ENCODE data around the gene ZSWIM2. TPM values are rescaled to one million over a fixed set of nuclear protein-coding genes. Genes with fewer than 3 reads are reported as not detected.

Gene ZSWIM2
- total RNA-seq, 6 experiments from 2014 or later = 0.10 TPM; not detected in 5

DNA sequence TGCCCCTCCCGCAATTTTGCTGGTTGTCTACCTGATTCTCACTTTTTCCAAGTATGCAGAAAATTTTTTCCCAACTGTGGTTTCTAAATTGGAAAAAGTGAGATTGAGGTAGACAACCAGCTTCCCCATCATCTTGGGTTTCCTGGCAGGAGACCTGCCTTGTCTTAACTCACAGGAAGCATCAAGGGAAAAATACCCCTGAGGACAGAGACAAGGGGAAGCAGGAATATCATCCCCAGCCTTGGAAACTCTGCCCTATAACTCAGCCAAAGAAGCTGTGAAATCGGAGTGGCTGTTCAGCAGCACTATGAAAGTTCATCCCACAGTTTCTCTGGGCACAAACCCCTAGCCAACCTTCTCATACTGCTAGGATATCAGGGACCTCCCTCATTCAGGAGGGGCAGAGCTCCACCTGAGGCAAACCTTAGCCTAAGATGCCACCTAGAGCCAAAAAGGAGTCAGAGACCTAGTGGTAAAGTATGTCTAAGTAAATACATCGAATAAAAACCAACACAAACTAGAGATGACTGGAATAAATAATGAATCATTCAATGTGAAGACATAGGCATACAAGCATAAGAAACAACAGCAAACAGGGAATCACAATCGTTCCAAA is 68.2 kb downstream of the ZSWIM2 start:
- peaks cover 13% of the 10 kb centered on the region; the same call in 1 of the 2 replicates for H3K4me1 Mint-ChIP-seq (ENCODE audit: low read depth)
- H3K27ac Mint-ChIP-seq = no peak overlapping the region
- peak; percentile 8 for DNase-seq
- H3K9me3 Mint-ChIP-seq = peaks cover 22% of the 10 kb centered on the region
- TF ChIP-seq CTCF (IDR thresholded peaks at IDR 0.05) = no peak; the same call in 1 of the 2 replicates
- H3K27me3 Mint-ChIP-seq (ENCODE audit: insufficient read depth) = peaks cover 2% of the 10 kb centered on the region; the same call in 1 of the 2 replicates
- peaks cover 32% of the 10 kb centered on the region for H3K36me3 Mint-ChIP-seq (ENCODE audit: low read depth)
- H3K4me3 Mint-ChIP-seq = peak overlapping the region; percentile 23; the same call in 1 of the 2 replicates

Other genes starting within 250 kb of the ZSWIM2 start
- gene FAM171B, start 155.1 kb downstream of the ZSWIM2 start, total RNA-seq (2021; fragmentation: NEBNext Ultra II Directional; extraction: Animal tissue kit (Norgen Biotek cat#: 25700)) = 10 to 100 TPM; 38.3 to 47.1 (median 42.4) TPM